Measurements from ENCODE around the gene MYO1D. TPM values are rescaled to one million over a fixed set of nuclear protein-coding genes. Genes with fewer than 3 reads are reported as not detected.

MYO1D gene
- total and polyA plus RNA-seq, 4 donors, result 22.0 to 75.8 (median 61.4) TPM

- no peaks in the 10 kb centered on the region for H3K36me3 ChIP-seq (ENCODE audit: control insufficient read depth in 4 of 4, insufficient read depth in 4 of 4, low read length in 4 of 4)
- no peaks in the 10 kb centered on the region for H3K27me3 ChIP-seq (ENCODE audit: control insufficient read depth in 3 of 3, insufficient read depth in 3 of 3, low read length in 2 of 3)
- H3K27ac ChIP-seq (ENCODE audit: low read depth in 1 of 2, low read length in 1 of 2), result no peak overlapping the region
- no peak overlapping the region for H3K9ac ChIP-seq (ENCODE audit: insufficient read depth in 1 of 2, low read length in 2 of 2)
- ATAC-seq (ENCODE audit: insufficient read depth, low FRiP score) (no peak), DNase-seq (no peak)
- H3K9me3 ChIP-seq (ENCODE audit: control insufficient read depth in 4 of 4, insufficient read depth in 3 of 4, low read length in 3 of 4), result no peaks in the 10 kb centered on the region
- 60 to 82% methylated on average over 1 of the region's 1 CpG for WGBS, 2 donors
- H3K4me1 ChIP-seq (ENCODE audit: control insufficient read depth in 5 of 5, insufficient read depth in 5 of 5, low read length in 5 of 5), result no peaks in the 10 kb centered on the region
- TF ChIP-seq CTCF (IDR thresholded peaks at IDR 0.05; ENCODE audit: control extremely low read depth, extremely low read depth), result no peak
- no peak overlapping the region for H3K4me3 ChIP-seq
Measured at GRCh38 chr17:32696426-32696825, 180.5 kb downstream of the MYO1D start.

- no peaks in the 10 kb centered on the region for H3K4me1 ChIP-seq (ENCODE audit: control insufficient read depth in 5 of 5, insufficient read depth in 5 of 5, low read length in 5 of 5)
Measured at GRCh38 chr17:32695864-32696263, 181.1 kb downstream of the MYO1D start.

GRCh38 chr17:32693194-32693897 lies 183.6 kb downstream of the MYO1D start:
- Histone ChIP-seq H3K9ac (ENCODE audit: insufficient read depth in 1 of 2, low read length in 2 of 2) (no peak overlapping the region), H3K9me3 (ENCODE audit: control insufficient read depth in 4 of 4, insufficient read depth in 3 of 4, low read length in 3 of 4) (no peaks in the 10 kb centered on the region), H3K27ac (ENCODE audit: low read depth in 1 of 2, low read length in 1 of 2) (no peak overlapping the region), H3K27me3 (ENCODE audit: control insufficient read depth in 3 of 3, insufficient read depth in 3 of 3, low read length in 2 of 3) (no peaks in the 10 kb centered on the region), H3K4me1 (ENCODE audit: control insufficient read depth in 5 of 5, insufficient read depth in 5 of 5, low read length in 5 of 5) (no peaks in the 10 kb centered on the region), H3K4me3 (no peak overlapping the region), H3K36me3 (ENCODE audit: control insufficient read depth in 4 of 4, insufficient read depth in 4 of 4, low read length in 4 of 4) (no peaks in the 10 kb centered on the region)
- no peak for ATAC-seq (ENCODE audit: insufficient read depth, low FRiP score)
- TF ChIP-seq CTCF (IDR thresholded peaks at IDR 0.05; ENCODE audit: control extremely low read depth, extremely low read depth), result no peak
- 91 to 94% methylated on average over 5 of the region's 5 CpGs for WGBS, 2 donors
- no peak for DNase-seq

More at GRCh38 chr17:32695864-32696263, 181.1 kb downstream of the MYO1D start:
- no peak for TF ChIP-seq CTCF (IDR thresholded peaks at IDR 0.05; ENCODE audit: control extremely low read depth, extremely low read depth)
- H3K27ac ChIP-seq (ENCODE audit: low read depth in 1 of 2, low read length in 1 of 2), result no peak overlapping the region
- H3K36me3 ChIP-seq (ENCODE audit: control insufficient read depth in 4 of 4, insufficient read depth in 4 of 4, low read length in 4 of 4), result no peaks in the 10 kb centered on the region
- no peak overlapping the region for H3K4me3 ChIP-seq
- no peaks in the 10 kb centered on the region for H3K9me3 ChIP-seq (ENCODE audit: control insufficient read depth in 4 of 4, insufficient read depth in 3 of 4, low read length in 3 of 4)
- DNase-seq (no peak), ATAC-seq (ENCODE audit: insufficient read depth, low FRiP score) (no peak)
- H3K27me3 ChIP-seq (ENCODE audit: control insufficient read depth in 3 of 3, insufficient read depth in 3 of 3, low read length in 2 of 3), result no peaks in the 10 kb centered on the region
- no peak overlapping the region for H3K9ac ChIP-seq (ENCODE audit: insufficient read depth in 1 of 2, low read length in 2 of 2)

GRCh38 chr17:32692179-32692578 lies 184.7 kb downstream of the MYO1D start:
- no peak for TF ChIP-seq CTCF (IDR thresholded peaks at IDR 0.05; ENCODE audit: control extremely low read depth, extremely low read depth)
- WGBS, 2 donors, result 79 to 82% methylated on average over 2 of the region's 2 CpGs
- Histone ChIP-seq H3K36me3 (ENCODE audit: control insufficient read depth in 4 of 4, insufficient read depth in 4 of 4, low read length in 4 of 4) (no peaks in the 10 kb centered on the region), H3K27ac (ENCODE audit: low read depth in 1 of 2, low read length in 1 of 2) (no peak overlapping the region), H3K9ac (ENCODE audit: insufficient read depth in 1 of 2, low read length in 2 of 2) (no peak overlapping the region), H3K4me1 (ENCODE audit: control insufficient read depth in 5 of 5, insufficient read depth in 5 of 5, low read length in 5 of 5) (no peaks in the 10 kb centered on the region), H3K4me3 (no peak overlapping the region), H3K27me3 (ENCODE audit: control insufficient read depth in 3 of 3, insufficient read depth in 3 of 3, low read length in 2 of 3) (no peaks in the 10 kb centered on the region), H3K9me3 (ENCODE audit: control insufficient read depth in 4 of 4, insufficient read depth in 3 of 4, low read length in 3 of 4) (no peaks in the 10 kb centered on the region)
- no peak for DNase-seq
- no peak for ATAC-seq (ENCODE audit: insufficient read depth, low FRiP score)
